SHP77 treated with DMSO at 0.1 percent for 48 hours (cell line): ENCODE measurements around the gene SLC19A1.
"Not testable (repeated sequence)": the region's sequence is repeated elsewhere in the genome, so short reads cannot be mapped to it uniquely, and the experiment has no call there.

Experiments
- DNase-seq: peaks from one replicate; lab custom pipeline; 2025; lab: John Stamatoyannopoulos, UW

Gene SLC19A1

GRCh38 chr21:45533361-45533845 lies 8.8 kb downstream of the SLC19A1 start:
- DNase-seq = no peak

- no peak for DNase-seq
Measured at GRCh38 chr21:45532826-45533360, 9.3 kb downstream of the SLC19A1 start.

- no peak for DNase-seq
Measured at GRCh38 chr21:45531393-45532215, 10.6 kb downstream of the SLC19A1 start.

- DNase-seq = not testable (repeated sequence)
Measured at GRCh38 chr21:45531114-45531392, 11.2 kb downstream of the SLC19A1 start.

GRCh38 chr21:45530423-45531113 lies 11.7 kb downstream of the SLC19A1 start:
- DNase-seq = no peak

GRCh38 chr21:45529785-45530422 lies 12.3 kb downstream of the SLC19A1 start:
- DNase-seq = no peak

- no peak for DNase-seq
Measured at GRCh38 chr21:45528981-45529784, 13.1 kb downstream of the SLC19A1 start.

GRCh38 chr21:45528028-45528705 lies 14.1 kb downstream of the SLC19A1 start:
- no peak for DNase-seq

GRCh38 chr21:45527151-45527999 lies 14.9 kb downstream of the SLC19A1 start:
- DNase-seq = not testable (repeated sequence)

- DNase-seq = no peak
Measured at GRCh38 chr21:45525910-45526306, 16.3 kb downstream of the SLC19A1 start.

GRCh38 chr21:45525153-45525909 lies 16.9 kb downstream of the SLC19A1 start:
- no peak for DNase-seq

GRCh38 chr21:45524756-45525152 lies 17.5 kb downstream of the SLC19A1 start:
- DNase-seq = no peak

- no peak for DNase-seq
Measured at GRCh38 chr21:45523411-45524101, 18.7 kb downstream of the SLC19A1 start.

- DNase-seq = no peak
Measured at GRCh38 chr21:45522986-45523385, 19.3 kb downstream of the SLC19A1 start.

GRCh38 chr21:45522381-45522780 lies 19.9 kb downstream of the SLC19A1 start:
- no peak for DNase-seq

GRCh38 chr21:45521241-45521640 lies 21.0 kb downstream of the SLC19A1 start:
- DNase-seq = no peak

GRCh38 chr21:45519182-45519581 lies 23.1 kb downstream of the SLC19A1 start:
- no peak for DNase-seq

GRCh38 chr21:45518742-45519141 lies 23.5 kb downstream of the SLC19A1 start:
- DNase-seq = no peak
